ENCODE measurements around the gene CKB.

The CKB gene

DNA sequence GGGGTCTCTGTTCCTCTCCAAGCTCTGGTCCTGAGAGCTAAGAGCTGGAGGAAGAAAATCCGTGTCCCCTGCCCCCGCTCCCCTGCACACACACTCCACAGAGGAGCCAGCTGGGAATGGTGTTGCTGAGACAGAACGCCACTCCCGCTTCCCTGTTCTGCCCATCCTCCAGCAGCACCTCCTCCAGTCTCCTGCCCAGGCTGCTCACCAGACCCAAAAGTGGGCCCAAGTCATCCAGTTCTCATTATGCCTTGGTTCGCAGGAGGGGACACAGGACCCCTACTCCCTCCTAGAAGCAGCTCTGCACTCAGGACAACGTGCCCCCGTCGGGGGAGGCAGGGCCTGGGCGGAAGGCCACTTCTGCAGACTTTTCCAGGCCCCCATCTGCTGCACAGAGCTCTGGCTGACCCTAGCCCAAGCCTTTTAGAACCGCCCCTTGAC lies 5.5 kb upstream of the CKB start:
- Histone ChIP-seq H3K27ac (replicated peaks) (peak overlapping the region; percentile 81), H3K27me3 (ENCODE audit: insufficient read depth, poor library complexity, severe bottlenecking) (peaks cover 3% of the 10 kb centered on the region), H3K4me3 (replicated peaks; ENCODE audit: insufficient read depth, low read length) (peak overlapping the region; percentile 99)
- TF ChIP-seq POLR2AphosphoS5 (IDR thresholded peaks at IDR 0.05; ENCODE audit: low read depth): no peak
- no peak for TF ChIP-seq SPI1 (IDR thresholded peaks at IDR 0.05; ENCODE audit: borderline replicate concordance, low read depth)
- no peak for TF ChIP-seq GABPA (IDR thresholded peaks at IDR 0.05; ENCODE audit: low read depth)
- TF ChIP-seq, protein P1, sequence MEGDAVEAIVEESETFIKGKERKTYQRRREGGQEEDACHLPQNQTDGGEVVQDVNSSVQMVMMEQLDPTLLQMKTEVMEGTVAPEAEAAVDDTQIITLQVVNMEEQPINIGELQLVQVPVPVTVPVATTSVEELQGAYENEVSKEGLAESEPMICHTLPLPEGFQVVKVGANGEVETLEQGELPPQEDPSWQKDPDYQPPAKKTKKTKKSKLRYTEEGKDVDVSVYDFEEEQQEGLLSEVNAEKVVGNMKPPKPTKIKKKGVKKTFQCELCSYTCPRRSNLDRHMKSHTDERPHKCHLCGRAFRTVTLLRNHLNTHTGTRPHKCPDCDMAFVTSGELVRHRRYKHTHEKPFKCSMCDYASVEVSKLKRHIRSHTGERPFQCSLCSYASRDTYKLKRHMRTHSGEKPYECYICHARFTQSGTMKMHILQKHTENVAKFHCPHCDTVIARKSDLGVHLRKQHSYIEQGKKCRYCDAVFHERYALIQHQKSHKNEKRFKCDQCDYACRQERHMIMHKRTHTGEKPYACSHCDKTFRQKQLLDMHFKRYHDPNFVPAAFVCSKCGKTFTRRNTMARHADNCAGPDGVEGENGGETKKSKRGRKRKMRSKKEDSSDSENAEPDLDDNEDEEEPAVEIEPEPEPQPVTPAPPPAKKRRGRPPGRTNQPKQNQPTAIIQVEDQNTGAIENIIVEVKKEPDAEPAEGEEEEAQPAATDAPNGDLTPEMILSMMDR (IDR thresholded peaks at IDR 0.05; ENCODE audit: insufficient read depth, low read length): no peak
- TF ChIP-seq, protein P2, sequence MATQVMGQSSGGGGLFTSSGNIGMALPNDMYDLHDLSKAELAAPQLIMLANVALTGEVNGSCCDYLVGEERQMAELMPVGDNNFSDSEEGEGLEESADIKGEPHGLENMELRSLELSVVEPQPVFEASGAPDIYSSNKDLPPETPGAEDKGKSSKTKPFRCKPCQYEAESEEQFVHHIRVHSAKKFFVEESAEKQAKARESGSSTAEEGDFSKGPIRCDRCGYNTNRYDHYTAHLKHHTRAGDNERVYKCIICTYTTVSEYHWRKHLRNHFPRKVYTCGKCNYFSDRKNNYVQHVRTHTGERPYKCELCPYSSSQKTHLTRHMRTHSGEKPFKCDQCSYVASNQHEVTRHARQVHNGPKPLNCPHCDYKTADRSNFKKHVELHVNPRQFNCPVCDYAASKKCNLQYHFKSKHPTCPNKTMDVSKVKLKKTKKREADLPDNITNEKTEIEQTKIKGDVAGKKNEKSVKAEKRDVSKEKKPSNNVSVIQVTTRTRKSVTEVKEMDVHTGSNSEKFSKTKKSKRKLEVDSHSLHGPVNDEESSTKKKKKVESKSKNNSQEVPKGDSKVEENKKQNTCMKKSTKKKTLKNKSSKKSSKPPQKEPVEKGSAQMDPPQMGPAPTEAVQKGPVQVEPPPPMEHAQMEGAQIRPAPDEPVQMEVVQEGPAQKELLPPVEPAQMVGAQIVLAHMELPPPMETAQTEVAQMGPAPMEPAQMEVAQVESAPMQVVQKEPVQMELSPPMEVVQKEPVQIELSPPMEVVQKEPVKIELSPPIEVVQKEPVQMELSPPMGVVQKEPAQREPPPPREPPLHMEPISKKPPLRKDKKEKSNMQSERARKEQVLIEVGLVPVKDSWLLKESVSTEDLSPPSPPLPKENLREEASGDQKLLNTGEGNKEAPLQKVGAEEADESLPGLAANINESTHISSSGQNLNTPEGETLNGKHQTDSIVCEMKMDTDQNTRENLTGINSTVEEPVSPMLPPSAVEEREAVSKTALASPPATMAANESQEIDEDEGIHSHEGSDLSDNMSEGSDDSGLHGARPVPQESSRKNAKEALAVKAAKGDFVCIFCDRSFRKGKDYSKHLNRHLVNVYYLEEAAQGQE (IDR thresholded peaks at IDR 0.05; ENCODE audit: insufficient replicate concordance, low read depth): no peak
- no peak for DNase-seq (ENCODE audit: low read depth in 1 of 2, low spot score in 1 of 2)

DNA sequence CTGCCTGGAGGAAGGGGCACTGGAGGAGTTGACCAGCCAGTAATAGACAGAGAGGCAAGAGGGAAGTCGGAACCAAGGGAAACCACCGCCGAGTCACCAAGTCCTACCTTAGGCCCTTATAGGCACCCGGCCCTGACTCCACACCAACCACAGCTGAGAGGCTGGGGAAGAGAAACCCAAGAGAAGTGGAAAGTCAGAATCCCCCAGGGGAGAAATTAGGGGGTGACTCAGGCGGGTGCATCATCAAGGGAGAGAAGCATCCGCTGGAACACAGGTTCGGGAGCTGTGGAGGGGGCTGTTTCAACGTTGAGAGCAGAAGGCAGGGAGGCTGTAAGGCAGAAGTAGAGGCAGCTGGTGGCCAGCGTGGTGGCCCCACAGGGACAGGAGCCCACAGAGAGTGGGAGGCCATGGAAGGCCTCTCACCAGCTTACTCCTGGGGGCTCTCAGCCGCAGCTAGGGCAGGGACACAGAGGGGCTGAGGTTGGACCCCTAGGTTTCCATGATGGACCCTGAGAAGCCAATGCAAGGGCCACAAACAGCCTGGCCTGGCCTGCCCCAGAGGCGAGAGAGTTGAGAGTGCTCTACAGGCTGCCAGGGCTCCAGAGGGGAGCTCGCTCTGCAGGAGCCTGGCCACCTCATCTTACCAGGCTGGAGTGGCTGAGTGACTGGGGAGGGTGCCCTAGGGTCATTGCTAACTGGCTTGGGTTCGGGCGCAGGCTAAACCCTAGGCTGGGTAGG lies 4.9 kb upstream of the CKB start:
- Histone ChIP-seq H3K27me3 (ENCODE audit: insufficient read depth, poor library complexity, severe bottlenecking) (peaks cover 8% of the 10 kb centered on the region), H3K27ac (replicated peaks) (no peak overlapping the region), H3K4me3 (replicated peaks; ENCODE audit: insufficient read depth, low read length) (no peak overlapping the region)
- no peak for DNase-seq (ENCODE audit: low read depth in 1 of 2, low spot score in 1 of 2)
- TF ChIP-seq, protein P1 (IDR thresholded peaks at IDR 0.05; ENCODE audit: insufficient read depth, low read length): no peak
- TF ChIP-seq POLR2AphosphoS5 (IDR thresholded peaks at IDR 0.05; ENCODE audit: low read depth): no peak
- TF ChIP-seq SPI1 (IDR thresholded peaks at IDR 0.05; ENCODE audit: borderline replicate concordance, low read depth): no peak
- TF ChIP-seq, protein P2 (IDR thresholded peaks at IDR 0.05; ENCODE audit: insufficient replicate concordance, low read depth): no peak

DNA sequence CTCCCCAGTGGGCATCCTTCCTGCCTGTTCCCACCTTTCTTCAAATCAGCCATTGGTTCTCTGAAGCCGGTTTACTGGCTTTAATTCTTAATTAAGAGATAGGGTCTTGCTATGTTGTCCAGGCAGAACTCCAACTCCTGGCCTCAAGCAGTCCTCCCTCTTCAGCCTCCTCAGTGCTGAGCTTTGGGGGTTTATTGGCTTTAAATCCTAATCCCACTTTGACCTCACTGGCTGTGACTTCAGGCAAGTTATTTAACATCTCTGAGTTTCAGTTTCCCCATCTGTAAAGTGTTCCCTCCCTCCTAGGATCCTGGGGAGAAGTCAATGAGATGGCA lies 4.3 kb upstream of the CKB start:
- peaks cover 12% of the 10 kb centered on the region for H3K27me3 ChIP-seq (ENCODE audit: insufficient read depth, poor library complexity, severe bottlenecking)
- DNase-seq (ENCODE audit: low read depth in 1 of 2, low spot score in 1 of 2): no peak
- H3K27ac ChIP-seq (replicated peaks): no peak overlapping the region
- H3K4me3 ChIP-seq (replicated peaks; ENCODE audit: insufficient read depth, low read length): no peak overlapping the region
- no peak for TF ChIP-seq GABPA (IDR thresholded peaks at IDR 0.05; ENCODE audit: low read depth)
- TF ChIP-seq, protein P1 (IDR thresholded peaks at IDR 0.05; ENCODE audit: insufficient read depth, low read length): no peak
- no peak for TF ChIP-seq SPI1 (IDR thresholded peaks at IDR 0.05; ENCODE audit: borderline replicate concordance, low read depth)
- TF ChIP-seq, protein P2 (IDR thresholded peaks at IDR 0.05; ENCODE audit: insufficient replicate concordance, low read depth): no peak
- TF ChIP-seq POLR2AphosphoS5 (IDR thresholded peaks at IDR 0.05; ENCODE audit: low read depth): no peak
